IPS DF 6.9 (cell line): ENCODE measurements around the gene METRNL.
"Not testable (repeated sequence)": the region's sequence is repeated elsewhere in the genome, so short reads cannot be mapped to it uniquely, and the experiment has no call there.

Source experiments
- DNase-seq: peaks from one replicate; pipeline ENCODE4 v3.0.0-alpha.2; 2013; ENCODE audit warnings: low read depth, low spot score
- H3K27ac ChIP-seq: one replicate; pipeline ENCODE4 v1.5.1; 2013; ENCODE audit warnings: low read length, control low read depth
- H3K27me3 ChIP-seq: 2 replicates; pipeline ENCODE4 v1.6.1; 2013; ENCODE audit warnings: mild to moderate bottlenecking, low read length; ENCODE audit not compliant: control insufficient read depth, insufficient read depth
- H3K36me3 ChIP-seq: 2 replicates; pipeline ENCODE4 v1.6.1; 2013; ENCODE audit warnings: low read length; ENCODE audit not compliant: control insufficient read depth, insufficient read depth
- H3K4me1 ChIP-seq: 2 replicates; pipeline ENCODE4 v1.6.1; 2013; ENCODE audit warnings: low read length; ENCODE audit not compliant: control insufficient read depth, insufficient read depth
- H3K4me3 ChIP-seq: 2 replicates; pipeline ENCODE4 v1.5.1; 2013; ENCODE audit warnings: mild to moderate bottlenecking, low read length
- H3K9me3 ChIP-seq: 2 replicates; pipeline ENCODE4 v1.6.1; 2013; ENCODE audit warnings: low read length, inconsistent platforms; ENCODE audit not compliant: control insufficient read depth, insufficient read depth
- WGBS: extraction: QIAGEN DNeasy Blood & Tissue Kit; methylation state at CpG from one replicate; pipeline ENCODE4 v1.1.7; 2013; ENCODE audit warnings: mixed read lengths, missing lambda C conversion rate; ENCODE audit not compliant: insufficient read length, insufficient coverage; 5-methylcytosine and 5-hydroxymethylcytosine counted together

Gene METRNL, protein sequence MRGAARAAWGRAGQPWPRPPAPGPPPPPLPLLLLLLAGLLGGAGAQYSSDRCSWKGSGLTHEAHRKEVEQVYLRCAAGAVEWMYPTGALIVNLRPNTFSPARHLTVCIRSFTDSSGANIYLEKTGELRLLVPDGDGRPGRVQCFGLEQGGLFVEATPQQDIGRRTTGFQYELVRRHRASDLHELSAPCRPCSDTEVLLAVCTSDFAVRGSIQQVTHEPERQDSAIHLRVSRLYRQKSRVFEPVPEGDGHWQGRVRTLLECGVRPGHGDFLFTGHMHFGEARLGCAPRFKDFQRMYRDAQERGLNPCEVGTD

DNA sequence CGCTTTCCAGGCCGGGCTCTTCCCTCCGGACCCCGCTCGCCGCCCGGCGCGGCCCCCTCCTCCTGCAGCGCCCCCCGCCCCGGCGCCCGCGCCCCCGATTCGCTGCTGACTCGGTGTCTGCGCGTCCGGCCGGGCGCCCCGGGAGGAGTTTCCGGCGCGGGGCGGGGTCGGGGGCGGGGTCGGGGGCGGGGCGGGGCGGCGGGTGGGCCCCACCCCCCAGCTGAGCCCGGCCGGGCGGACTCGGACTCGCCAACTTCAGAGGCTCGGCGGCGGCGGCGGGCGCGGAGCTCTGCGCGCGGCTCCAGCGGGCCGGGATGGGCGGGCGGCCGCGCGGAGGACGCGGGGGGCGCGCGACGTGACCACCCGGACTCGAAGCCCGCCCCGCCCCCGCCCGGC is at the start of gene METRNL:
TSS of gene METRNL (plus strand) at position 258 of the 396 bp plus-strand sequence. CDS start 207 bp downstream, outside the sequence.
- peaks cover 15% of the 10 kb centered on the region for H3K4me1 ChIP-seq
- no peak for DNase-seq
- WGBS, result no CpG with 5 or more reads among the region's 69 CpGs
- H3K4me3 ChIP-seq, result peak within 1 kb of the TSS; percentile 63; the same call in 1 of the 2 replicates
- H3K27me3 ChIP-seq, result peaks cover 6% of the 10 kb centered on the region; the same call in 1 of the 2 replicates
- H3K9me3 ChIP-seq, result no peaks in the 10 kb centered on the region
- no peaks in the 10 kb centered on the region for H3K36me3 ChIP-seq
- H3K27ac ChIP-seq, result no peak within 1 kb of the TSS

DNA sequence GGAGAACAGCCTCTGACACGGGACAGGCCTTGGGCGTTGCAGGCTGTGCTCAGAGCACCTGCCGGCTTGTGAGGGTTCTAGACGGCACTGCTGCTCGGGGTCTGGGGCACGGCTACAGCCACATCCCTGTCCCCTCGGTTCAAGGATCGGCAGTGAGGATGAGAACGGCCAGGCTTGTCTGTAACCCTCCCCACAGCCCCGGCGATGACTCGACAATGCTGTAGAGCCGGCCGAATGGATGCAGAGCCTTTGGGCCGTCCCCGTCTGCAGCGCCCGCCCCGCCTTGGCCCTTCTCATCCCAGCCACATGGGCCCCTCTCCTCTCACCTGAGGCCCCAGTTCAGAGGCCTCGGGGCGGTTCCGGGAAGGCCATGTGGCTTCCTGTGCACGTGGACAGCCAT is 49.0 kb upstream of the METRNL start:
- WGBS, result no CpG with 5 or more reads among the region's 23 CpGs
- H3K4me1 ChIP-seq, result 0 out of 2 replicates have a peak, but pooled peaks cover 2% of the 10 kb centered on the region
- no peak for DNase-seq
- no peak overlapping the region for H3K27ac ChIP-seq
- no peak overlapping the region for H3K4me3 ChIP-seq
- H3K9me3 ChIP-seq, result no peaks in the 10 kb centered on the region
- no peaks in the 10 kb centered on the region for H3K27me3 ChIP-seq
- H3K36me3 ChIP-seq, result 0 out of 2 replicates have a peak, but pooled peaks cover 2% of the 10 kb centered on the region

DNA sequence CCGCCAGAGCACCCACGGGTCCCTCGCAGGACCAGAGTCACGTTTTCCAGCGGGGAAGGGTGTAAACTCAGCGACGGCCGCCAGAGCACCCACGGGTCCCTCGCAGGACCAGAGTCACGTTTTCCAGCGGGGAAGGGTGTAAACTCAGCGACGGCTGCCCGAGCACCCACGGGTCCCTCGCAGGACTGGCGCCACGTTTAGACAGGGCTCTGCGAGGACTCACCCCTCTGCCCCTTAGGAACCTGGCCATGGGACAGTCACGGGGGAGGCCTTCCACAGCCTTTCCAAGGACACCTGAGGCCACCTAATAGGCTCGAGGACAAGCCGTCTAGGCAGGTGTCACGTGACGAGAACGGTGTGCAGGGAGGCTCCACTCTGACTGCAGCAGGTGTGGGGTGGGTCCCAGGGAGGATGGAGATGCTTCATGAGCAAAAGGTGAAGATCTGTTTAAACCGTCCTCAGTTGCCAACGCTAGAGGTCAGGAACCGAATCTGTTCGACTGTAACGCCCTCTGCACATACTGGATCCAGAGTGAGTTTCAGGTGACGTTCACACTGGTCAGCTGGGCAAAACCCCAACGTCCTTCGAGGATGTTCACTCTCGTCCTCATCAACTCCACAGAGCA is 48.0 kb upstream of the METRNL start:
- H3K27ac ChIP-seq, result no peak overlapping the region
- H3K4me3 ChIP-seq, result no peak overlapping the region
- no peaks in the 10 kb centered on the region for H3K4me1 ChIP-seq
- no CpG with 5 or more reads among the region's 35 CpGs for WGBS
- DNase-seq, result no peak
- no peaks in the 10 kb centered on the region for H3K9me3 ChIP-seq
- H3K27me3 ChIP-seq, result no peaks in the 10 kb centered on the region
- peaks cover 2% of the 10 kb centered on the region; the same call in 1 of the 2 replicates for H3K36me3 ChIP-seq

DNA sequence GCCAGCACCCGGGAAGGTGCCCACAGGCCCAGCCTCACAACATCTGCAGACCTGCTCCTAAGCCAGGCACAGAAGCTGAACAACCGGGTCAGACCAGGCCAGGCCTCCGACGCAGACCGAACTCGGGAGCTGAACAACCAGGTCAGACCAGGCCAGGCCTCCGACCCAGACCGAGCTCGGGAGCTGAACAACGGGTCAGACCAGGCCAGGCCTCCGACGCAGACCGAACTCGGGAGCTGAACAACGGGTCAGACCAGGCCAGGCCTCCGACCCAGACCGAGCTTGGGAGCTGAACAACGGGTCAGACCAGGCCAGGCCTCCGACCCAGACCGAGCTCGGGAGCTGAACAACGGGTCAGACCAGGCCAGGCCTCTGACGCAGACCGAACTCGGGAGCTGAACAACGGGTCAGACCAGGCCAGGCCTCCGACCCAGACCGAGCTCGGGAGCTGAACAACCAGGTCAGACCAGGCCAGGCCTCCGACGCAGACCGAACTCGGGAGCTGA is 47.4 kb upstream of the METRNL start:
- DNase-seq, H3K36me3 ChIP-seq, H3K4me1 ChIP-seq, H3K27ac ChIP-seq, H3K27me3 ChIP-seq, H3K9me3 ChIP-seq, H3K4me3 ChIP-seq: not testable (repeated sequence)
- WGBS, result no CpG with 5 or more reads among the region's 33 CpGs

DNA sequence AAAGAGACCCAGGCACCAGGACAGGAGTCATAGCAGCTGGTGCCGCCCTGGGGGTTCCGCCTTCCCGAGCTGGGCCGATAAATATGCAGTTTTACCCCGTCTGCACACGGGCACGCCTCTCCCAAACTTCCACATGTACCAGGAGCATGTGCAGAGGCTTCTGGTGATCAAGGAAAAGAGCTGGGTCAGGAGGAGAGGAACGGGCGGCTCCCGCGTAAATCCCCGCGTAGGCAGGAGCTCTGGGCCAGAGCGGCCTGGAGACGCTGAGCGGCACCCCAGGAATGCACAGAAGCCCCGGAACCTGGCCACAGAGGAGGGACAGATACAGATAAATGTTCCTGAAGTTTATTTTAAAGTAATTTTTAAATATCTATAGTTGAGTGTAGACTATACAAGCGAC is 46.6 kb upstream of the METRNL start:
- no peaks in the 10 kb centered on the region for H3K9me3 ChIP-seq
- WGBS, result no CpG with 5 or more reads among the region's 18 CpGs
- peaks cover 2% of the 10 kb centered on the region; the same call in 1 of the 2 replicates for H3K36me3 ChIP-seq
- no peaks in the 10 kb centered on the region for H3K27me3 ChIP-seq
- no peak overlapping the region for H3K27ac ChIP-seq
- no peak for DNase-seq
- no peaks in the 10 kb centered on the region for H3K4me1 ChIP-seq
- H3K4me3 ChIP-seq, result no peak overlapping the region

DNA sequence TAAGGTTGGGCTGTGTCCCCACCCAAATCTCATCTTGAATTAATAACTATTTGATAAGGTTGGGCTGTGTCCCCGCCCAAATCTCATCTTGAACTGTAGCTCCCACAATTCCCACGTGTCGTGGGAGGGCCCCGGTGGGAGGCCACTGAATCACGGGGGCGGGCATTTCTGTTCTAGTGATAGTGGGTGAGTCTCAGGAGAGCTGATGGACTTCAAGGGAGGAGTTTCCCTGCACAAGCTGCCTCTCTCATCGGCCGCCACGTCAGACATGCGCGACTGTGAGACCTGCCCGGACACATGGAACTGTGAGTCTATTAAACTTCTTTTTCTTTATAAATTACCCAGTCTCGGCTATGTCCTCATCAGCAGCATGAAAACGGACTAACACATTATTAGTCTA is 44.9 kb upstream of the METRNL start:
- Histone ChIP-seq H3K4me1 (no peaks in the 10 kb centered on the region), H3K27me3 (no peaks in the 10 kb centered on the region), H3K27ac (no peak overlapping the region), H3K9me3 (no peaks in the 10 kb centered on the region), H3K36me3 (peaks cover 1% of the 10 kb centered on the region; the same call in 1 of the 2 replicates), H3K4me3 (no peak overlapping the region)
- no peak for DNase-seq
- WGBS, result no CpG with 5 or more reads among the region's 14 CpGs

DNA sequence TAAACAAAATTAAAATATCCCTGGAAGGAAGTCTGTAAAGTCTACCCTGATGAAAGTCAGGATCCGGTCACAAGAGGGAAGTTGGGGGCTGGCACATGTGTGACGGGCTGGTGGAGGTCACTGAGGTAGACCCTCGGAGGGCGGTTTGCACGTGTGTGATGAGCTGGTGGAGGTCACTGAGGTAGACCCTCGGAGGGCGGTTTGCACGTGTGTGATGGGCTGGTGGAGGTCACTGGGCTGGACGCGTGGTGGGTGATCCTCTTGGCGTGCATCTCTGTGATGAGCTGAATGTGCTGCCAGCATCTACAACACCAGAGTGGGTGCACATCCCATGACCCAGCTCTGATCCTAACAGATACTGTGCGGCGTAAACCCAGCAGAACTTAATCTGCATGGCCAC is 43.7 kb upstream of the METRNL start:
- no CpG with 5 or more reads among the region's 13 CpGs for WGBS
- no peaks in the 10 kb centered on the region for H3K9me3 ChIP-seq
- no peak for DNase-seq
- H3K4me1 ChIP-seq, result no peaks in the 10 kb centered on the region
- H3K4me3 ChIP-seq, result no peak overlapping the region
- no peaks in the 10 kb centered on the region; the same call in 1 of the 2 replicates for H3K36me3 ChIP-seq
- no peak overlapping the region for H3K27ac ChIP-seq
- H3K27me3 ChIP-seq, result no peaks in the 10 kb centered on the region

DNA sequence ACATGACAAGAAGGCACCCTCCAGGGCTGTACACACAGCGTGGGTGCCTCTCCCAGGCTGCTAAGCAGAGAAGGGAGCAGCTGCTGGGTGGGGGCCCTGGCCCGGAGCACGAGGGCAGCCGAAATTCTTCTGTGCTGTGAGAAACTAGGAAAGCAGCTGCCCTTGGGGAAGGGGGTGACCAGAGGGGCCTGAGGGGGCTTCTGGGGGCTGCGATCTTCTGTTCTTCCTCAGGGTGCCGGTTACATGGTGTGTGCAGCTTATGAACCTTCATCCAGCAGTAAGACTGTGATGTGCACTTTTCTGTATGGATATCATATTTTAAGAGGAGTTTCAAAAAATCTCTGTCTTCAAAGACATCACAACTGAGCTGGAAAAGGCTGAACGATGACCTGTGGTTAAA is 43.2 kb upstream of the METRNL start:
- H3K9me3 ChIP-seq, result no peaks in the 10 kb centered on the region
- WGBS, result no CpG with 5 or more reads among the region's 7 CpGs
- H3K4me1 ChIP-seq, result no peaks in the 10 kb centered on the region
- no peak overlapping the region for H3K4me3 ChIP-seq
- H3K27ac ChIP-seq, result no peak overlapping the region
- H3K36me3 ChIP-seq, result no peaks in the 10 kb centered on the region; the same call in 1 of the 2 replicates
- H3K27me3 ChIP-seq, result no peaks in the 10 kb centered on the region
- no peak for DNase-seq

DNA sequence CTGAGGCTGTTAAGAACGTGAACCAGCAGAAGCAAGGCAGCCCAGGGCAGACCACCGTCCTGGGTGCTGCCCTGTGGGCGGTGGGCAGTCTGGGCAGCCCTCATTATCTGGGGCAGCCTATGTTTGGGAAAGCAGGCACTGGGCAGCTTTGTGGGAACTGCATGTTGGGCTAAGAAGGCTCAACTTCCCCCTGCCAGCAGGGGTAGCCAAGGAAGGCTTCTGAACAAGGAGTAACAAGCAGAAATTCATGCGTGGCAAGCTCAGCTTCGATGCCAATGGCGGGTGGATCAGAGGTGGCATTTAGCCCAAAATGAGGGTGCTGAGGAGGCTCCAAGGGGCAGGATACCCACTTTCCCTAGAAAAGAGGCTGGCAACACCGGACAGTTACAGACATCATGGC is 42.7 kb upstream of the METRNL start:
- no peak overlapping the region for H3K27ac ChIP-seq
- no peaks in the 10 kb centered on the region for H3K27me3 ChIP-seq
- H3K36me3 ChIP-seq, result no peaks in the 10 kb centered on the region; the same call in 1 of the 2 replicates
- DNase-seq, result no peak
- H3K4me3 ChIP-seq, result no peak overlapping the region
- H3K9me3 ChIP-seq, result no peaks in the 10 kb centered on the region
- no peaks in the 10 kb centered on the region for H3K4me1 ChIP-seq
- WGBS, result no CpG with 5 or more reads among the region's 7 CpGs

DNA sequence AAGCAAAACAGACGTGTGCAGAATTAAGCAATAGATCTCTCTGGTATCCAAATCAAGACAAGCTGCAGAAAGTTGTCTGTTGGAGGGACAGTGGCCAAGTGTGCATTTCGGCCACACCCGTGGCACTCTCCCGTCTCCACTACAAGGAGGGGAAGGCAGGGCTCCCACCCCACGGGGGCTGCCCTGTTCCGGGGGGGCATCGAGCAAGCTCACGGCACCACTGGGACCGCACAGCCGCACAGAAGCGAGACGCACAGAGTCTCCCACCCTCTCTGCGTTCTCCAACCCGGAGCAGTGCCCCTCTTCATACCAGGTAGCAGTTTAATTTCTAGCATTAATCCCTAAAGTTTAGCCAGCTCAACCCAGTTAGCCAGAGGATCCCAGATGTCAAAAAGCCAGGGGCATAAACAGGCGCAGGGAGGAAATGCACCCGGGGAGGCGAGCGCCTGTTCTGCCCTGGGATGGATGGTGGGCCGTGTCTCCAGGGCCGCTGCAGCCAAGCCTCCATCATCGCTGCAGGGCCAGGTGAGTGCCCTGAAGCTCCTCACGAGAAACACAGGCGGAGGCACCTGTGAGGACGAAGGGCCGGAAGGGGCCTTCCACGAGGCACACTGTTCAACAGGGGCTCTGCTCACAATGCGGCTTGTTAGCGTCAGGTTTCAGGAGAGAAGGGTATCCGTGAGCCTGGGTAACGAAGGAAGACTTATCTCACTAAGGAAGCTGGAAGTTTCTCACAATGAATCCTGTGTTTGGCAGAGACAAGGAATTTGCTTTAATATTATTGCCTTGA is 42.1 kb upstream of the METRNL start:
- H3K9me3 ChIP-seq, result no peaks in the 10 kb centered on the region
- no peaks in the 10 kb centered on the region; the same call in 1 of the 2 replicates for H3K36me3 ChIP-seq
- DNase-seq, result no peak
- no peaks in the 10 kb centered on the region for H3K4me1 ChIP-seq
- no CpG with 5 or more reads among the region's 30 CpGs for WGBS
- H3K27me3 ChIP-seq, result no peaks in the 10 kb centered on the region
- no peak overlapping the region for H3K4me3 ChIP-seq
- H3K27ac ChIP-seq, result no peak overlapping the region
